NB4 (cell line): ENCODE results near the gene SKOR2.

Experiments
- DNase-seq: peaks from one replicate; pipeline ENCODE4 v3.0.0; 2010; ENCODE audit warnings: low read depth
- H3K4me3 ChIP-seq: one replicate; pipeline ENCODE4 v1.5.1; 2011; ENCODE audit warnings: mild to moderate bottlenecking, low read depth, low read length, moderate library complexity
- CTCF ChIP-seq: IDR thresholded peaks from one replicate; pipeline ENCODE4 v1.5.1; 2012; ENCODE audit warnings: low read depth, low read length
- MAX ChIP-seq: IDR thresholded peaks from 2 replicates; pipeline ENCODE4 v1.6.1; 2011; ENCODE audit warnings: low read depth, low read length
- MYC ChIP-seq: IDR thresholded peaks from 2 replicates; pipeline ENCODE4 v1.6.1; 2011; ENCODE audit warnings: low read depth, low read length
- POLR2A ChIP-seq: IDR thresholded peaks from 2 replicates; pipeline ENCODE4 v1.6.1; 2011; ENCODE audit warnings: mild to moderate bottlenecking; ENCODE audit not compliant: insufficient read length; ENCODE audit errors: extremely low read depth

Gene SKOR2

GRCh38 chr18:47286776-47287410, 35.4 kb upstream of the SKOR2 start:
- H3K4me3 ChIP-seq: no peak overlapping the region
- DNase-seq: no peak
- no peak for TF ChIP-seq CTCF
- TF ChIP-seq POLR2A: no peak
- no peak for TF ChIP-seq MAX
- TF ChIP-seq MYC: no peak

GRCh38 chr18:47285456-47285855, 34.0 kb upstream of the SKOR2 start:
- no peak for TF ChIP-seq MAX
- TF ChIP-seq POLR2A: no peak
- no peak for TF ChIP-seq CTCF
- no peak for TF ChIP-seq MYC
- H3K4me3 ChIP-seq: no peak overlapping the region
- no peak for DNase-seq

- TF ChIP-seq POLR2A (no peak), CTCF (no peak), MYC (no peak), MAX (no peak)
- no peak for DNase-seq
Measured at GRCh38 chr18:47284721-47285395, 33.4 kb upstream of the SKOR2 start.

GRCh38 chr18:47283476-47283875, 32.0 kb upstream of the SKOR2 start:
- peak; percentile 47 for DNase-seq
- peak; percentile 72 for TF ChIP-seq CTCF
- no peak for TF ChIP-seq POLR2A
- H3K4me3 ChIP-seq: no peak overlapping the region

More at GRCh38 chr18:47284721-47285395, 33.4 kb upstream of the SKOR2 start:
- H3K4me3 ChIP-seq: no peak overlapping the region

- DNase-seq: no peak
- no peak overlapping the region for H3K4me3 ChIP-seq
- TF ChIP-seq MYC: no peak
- no peak for TF ChIP-seq POLR2A
- no peak for TF ChIP-seq MAX
- TF ChIP-seq CTCF: no peak
Measured at GRCh38 chr18:47280121-47280520, 28.7 kb upstream of the SKOR2 start.

- TF ChIP-seq POLR2A (no peak), MAX (no peak), CTCF (no peak), MYC (no peak)
- H3K4me3 ChIP-seq: no peak overlapping the region
- DNase-seq: no peak
Measured at GRCh38 chr18:47274961-47275360, 23.5 kb upstream of the SKOR2 start.
